ENCODE measurements around the gene FGG. TPM values are rescaled to one million over a fixed set of nuclear protein-coding genes. Genes with fewer than 3 reads are reported as not detected.

The FGG gene
- polyA plus RNA-seq, 3 donors: not detected

DNA sequence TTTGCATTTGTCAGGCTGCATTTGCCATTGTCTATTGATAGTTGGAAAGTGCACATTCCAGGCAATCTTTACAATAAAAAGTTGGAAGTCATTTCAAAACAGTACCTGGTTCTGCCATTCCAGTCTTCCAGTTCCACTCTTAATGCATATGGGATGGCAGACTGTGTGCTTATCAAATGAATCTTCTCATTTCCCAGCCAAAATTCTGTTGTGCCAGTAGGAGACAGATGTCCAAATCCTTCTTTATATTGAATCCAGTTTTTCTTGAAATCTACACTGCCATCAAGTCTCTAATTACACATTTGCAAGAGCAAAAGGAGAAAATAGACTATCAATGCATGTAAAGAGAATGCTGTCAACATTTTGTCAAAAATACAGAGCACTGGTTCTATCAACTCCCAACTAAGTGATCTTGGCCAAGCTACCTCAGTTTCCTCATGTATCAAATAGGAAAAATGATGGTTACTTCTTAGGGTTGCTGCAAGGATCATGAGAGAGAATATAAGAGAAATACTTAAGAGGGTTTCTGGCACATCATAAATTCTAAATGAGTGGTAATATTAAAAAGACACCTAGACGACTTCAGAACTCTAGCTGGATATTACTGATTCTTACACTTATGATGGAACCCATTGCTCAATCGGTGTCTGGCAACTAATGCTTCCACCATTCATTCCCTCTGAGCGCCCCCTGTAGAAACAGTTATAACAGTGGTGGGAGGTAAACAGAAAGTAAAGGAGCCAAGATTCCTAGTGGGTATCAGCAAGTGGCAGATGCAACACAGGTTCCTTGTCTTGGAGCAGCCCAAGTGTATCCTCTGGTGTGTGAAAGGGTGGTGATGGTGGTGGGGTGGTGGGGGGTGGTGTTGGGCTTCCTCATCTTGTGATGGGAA, 3.8 kb downstream of the FGG start:
- Histone ChIP-seq H3K79me2 (ENCODE audit: insufficient read depth, low read length) (no peaks in the 10 kb centered on the region), H3K27ac (ENCODE audit: low read depth in 1 of 2, low read length in 2 of 2) (no peak overlapping the region), H3K4me1 (ENCODE audit: control insufficient read depth in 1 of 2, insufficient read depth in 2 of 2, low read length in 2 of 2) (no peaks in the 10 kb centered on the region), H3K27me3 (ENCODE audit: control insufficient read depth in 2 of 2, insufficient read depth in 2 of 2, low read length in 2 of 2) (no peaks in the 10 kb centered on the region), H3K9me3 (replicated peaks in 1 of 2; ENCODE audit: control insufficient read depth in 1 of 2, insufficient read depth in 1 of 2, low read length in 2 of 2) (no peaks in the 10 kb centered on the region), H4K20me1 (ENCODE audit: insufficient read depth, low read length) (no peaks in the 10 kb centered on the region), H3K4me3 (replicated peaks in 1 of 3; ENCODE audit: low read depth in 2 of 3, low read length in 3 of 3) (no peak overlapping the region), H3K9ac (ENCODE audit: insufficient read depth, low read length, poor library complexity, severe bottlenecking) (no peak overlapping the region), H3K4me2 (replicated peaks; ENCODE audit: extremely low read depth, low read length, poor library complexity, severe bottlenecking) (no peak overlapping the region), H2AFZ (ENCODE audit: insufficient read depth, low read depth, low read length, poor library complexity, severe bottlenecking) (no peak overlapping the region), H3K36me3 (replicated peaks in 1 of 2; ENCODE audit: control insufficient read depth in 1 of 2, insufficient read depth in 2 of 2, low read length in 2 of 2) (no peaks in the 10 kb centered on the region)
- intact Hi-C loops (cut with micrococcal nuclease): no loop called here
- Mint-ChIP-seq H3K9me3 (no peaks in the 10 kb centered on the region), H3K27ac (no peak overlapping the region), H3K4me1 (no peaks in the 10 kb centered on the region), H3K36me3 (no peaks in the 10 kb centered on the region), H3K4me3 (no peak overlapping the region), H3K27me3 (ENCODE audit: low read depth in 3 of 3) (peaks cover 0 to 1% (median 0%) of the 10 kb centered on the region in 3 donors)
- no peak for DNase-seq
- TF ChIP-seq, protein P1, sequence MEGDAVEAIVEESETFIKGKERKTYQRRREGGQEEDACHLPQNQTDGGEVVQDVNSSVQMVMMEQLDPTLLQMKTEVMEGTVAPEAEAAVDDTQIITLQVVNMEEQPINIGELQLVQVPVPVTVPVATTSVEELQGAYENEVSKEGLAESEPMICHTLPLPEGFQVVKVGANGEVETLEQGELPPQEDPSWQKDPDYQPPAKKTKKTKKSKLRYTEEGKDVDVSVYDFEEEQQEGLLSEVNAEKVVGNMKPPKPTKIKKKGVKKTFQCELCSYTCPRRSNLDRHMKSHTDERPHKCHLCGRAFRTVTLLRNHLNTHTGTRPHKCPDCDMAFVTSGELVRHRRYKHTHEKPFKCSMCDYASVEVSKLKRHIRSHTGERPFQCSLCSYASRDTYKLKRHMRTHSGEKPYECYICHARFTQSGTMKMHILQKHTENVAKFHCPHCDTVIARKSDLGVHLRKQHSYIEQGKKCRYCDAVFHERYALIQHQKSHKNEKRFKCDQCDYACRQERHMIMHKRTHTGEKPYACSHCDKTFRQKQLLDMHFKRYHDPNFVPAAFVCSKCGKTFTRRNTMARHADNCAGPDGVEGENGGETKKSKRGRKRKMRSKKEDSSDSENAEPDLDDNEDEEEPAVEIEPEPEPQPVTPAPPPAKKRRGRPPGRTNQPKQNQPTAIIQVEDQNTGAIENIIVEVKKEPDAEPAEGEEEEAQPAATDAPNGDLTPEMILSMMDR (IDR thresholded peaks at IDR 0.05): no peak
- WGBS (ENCODE audit: insufficient coverage): no CpG with 5 or more reads among the region's 3 CpGs

DNA sequence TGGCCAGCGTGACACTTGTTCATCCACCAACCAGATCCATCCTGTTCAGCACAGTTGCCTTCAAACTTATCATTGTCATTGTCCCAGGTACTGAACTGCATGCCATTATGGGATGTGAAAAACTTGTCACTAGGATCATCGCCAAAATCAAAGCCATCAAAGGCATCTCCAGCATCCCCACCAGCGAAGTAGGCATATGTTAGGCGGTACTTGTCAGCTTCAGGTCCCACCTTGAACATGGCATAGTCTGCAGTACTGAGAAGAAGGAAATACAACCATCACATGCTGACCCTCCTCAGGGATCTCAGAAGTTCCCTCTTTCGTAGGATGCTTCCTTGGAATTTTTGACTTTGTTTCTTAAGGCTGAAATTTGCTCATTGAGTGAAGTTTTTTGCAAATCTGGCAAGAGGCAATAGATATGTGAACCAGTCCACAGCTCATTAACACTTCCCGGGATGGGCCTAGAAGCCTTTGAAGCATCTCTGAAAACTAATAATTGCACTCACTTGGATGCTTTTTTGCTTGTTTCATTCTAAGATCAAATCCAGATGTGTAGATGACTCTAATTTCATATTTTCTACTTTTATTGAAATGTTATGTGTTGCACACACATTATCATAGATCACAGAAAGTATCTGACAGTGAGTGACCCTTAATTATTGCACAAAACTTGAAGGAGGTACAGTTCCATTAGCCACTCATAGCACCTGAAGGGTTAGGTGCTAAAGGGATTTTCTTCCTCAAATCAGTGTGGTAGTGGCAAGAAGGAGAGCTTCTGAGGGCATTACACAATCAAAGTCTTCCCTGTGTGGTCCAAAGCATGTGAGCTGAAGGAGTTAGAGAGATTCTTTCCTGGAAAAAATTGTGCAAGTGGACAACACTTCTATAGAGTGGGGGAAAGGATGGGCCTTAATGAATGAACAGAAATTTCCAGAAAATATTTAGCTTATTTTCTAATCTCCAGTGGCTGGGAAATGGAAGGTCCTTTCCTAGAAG, 5.4 kb downstream of the FGG start:
- Histone ChIP-seq H3K4me2 (replicated peaks; ENCODE audit: extremely low read depth, low read length, poor library complexity, severe bottlenecking) (no peak overlapping the region), H3K27me3 (ENCODE audit: control insufficient read depth in 2 of 2, insufficient read depth in 2 of 2, low read length in 2 of 2) (no peaks in the 10 kb centered on the region), H4K20me1 (ENCODE audit: insufficient read depth, low read length) (no peaks in the 10 kb centered on the region), H3K79me2 (ENCODE audit: insufficient read depth, low read length) (no peaks in the 10 kb centered on the region), H3K4me1 (ENCODE audit: control insufficient read depth in 1 of 2, insufficient read depth in 2 of 2, low read length in 2 of 2) (no peaks in the 10 kb centered on the region), H3K27ac (ENCODE audit: low read depth in 1 of 2, low read length in 2 of 2) (no peak overlapping the region), H3K9me3 (replicated peaks in 1 of 2; ENCODE audit: control insufficient read depth in 1 of 2, insufficient read depth in 1 of 2, low read length in 2 of 2) (no peaks in the 10 kb centered on the region), H3K36me3 (replicated peaks in 1 of 2; ENCODE audit: control insufficient read depth in 1 of 2, insufficient read depth in 2 of 2, low read length in 2 of 2) (no peaks in the 10 kb centered on the region), H2AFZ (ENCODE audit: insufficient read depth, low read depth, low read length, poor library complexity, severe bottlenecking) (no peak overlapping the region), H3K4me3 (replicated peaks in 1 of 3; ENCODE audit: low read depth in 2 of 3, low read length in 3 of 3) (no peak overlapping the region), H3K9ac (ENCODE audit: insufficient read depth, low read length, poor library complexity, severe bottlenecking) (no peak overlapping the region)
- WGBS (ENCODE audit: insufficient coverage): 85% methylated on average over 2 of the region's 6 CpGs
- H3K27ac Mint-ChIP-seq: no peak overlapping the region
- intact Hi-C loops (cut with micrococcal nuclease): no loop called here
- no peak overlapping the region for H3K4me3 Mint-ChIP-seq
- TF ChIP-seq, protein P1 (IDR thresholded peaks at IDR 0.05): no peak
- no peaks in the 10 kb centered on the region for H3K4me1 Mint-ChIP-seq
- H3K36me3 Mint-ChIP-seq: no peaks in the 10 kb centered on the region
- no peak for DNase-seq
- peaks cover 0 to 1% (median 0%) of the 10 kb centered on the region in 3 donors for H3K27me3 Mint-ChIP-seq (ENCODE audit: low read depth in 3 of 3)
- no peaks in the 10 kb centered on the region for H3K9me3 Mint-ChIP-seq
